Body of pancreas (tissue), 4 donors: Measurements from ENCODE around the gene COA7.

Source experiments
- POLR2A ChIP-seq, 3 donors: fragments of 450-650 bp; IDR thresholded peaks; one replicate each; pipeline ENCODE4 v1.6.1; 2016; ENCODE audit warnings: antibody characterized with exemption in 3 of 3, mild to moderate bottlenecking in 2 of 3
- TF ChIP-seq, protein P1 (sequence below), 7 experiments: fragments of 450-650 bp in 4 of 7; fragments of 200-600 bp in 3 of 7; sonication (generic) in 3 of 7; IDR thresholded peaks; one replicate each; pipeline ENCODE4 v1.5.1; 2016 to 2019; ENCODE audit warnings: antibody characterized with exemption in 7 of 7

DNA sequence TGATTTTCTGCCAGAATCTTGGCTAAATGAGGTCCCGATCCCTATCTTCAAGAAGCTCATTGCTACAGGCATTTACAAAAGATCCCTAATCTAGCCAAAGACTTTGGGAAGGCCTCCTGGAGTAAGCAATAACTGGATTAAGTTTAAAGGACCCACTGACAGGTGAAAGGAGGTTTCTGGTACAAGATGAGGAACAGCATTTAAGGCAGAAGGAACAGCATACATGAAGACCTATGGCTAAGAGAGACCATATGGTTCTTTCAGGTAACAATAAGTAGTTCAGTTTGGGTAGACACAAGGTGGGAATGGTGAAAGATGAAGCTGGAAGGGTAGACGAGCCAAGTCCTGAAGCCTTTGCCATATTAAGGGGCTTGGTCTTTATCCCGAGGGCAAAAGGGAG lies 37.3 kb downstream of the COA7 start:
- TF ChIP-seq POLR2A (IDR thresholded peaks at IDR 0.05), result no peak
- TF ChIP-seq, protein P1, sequence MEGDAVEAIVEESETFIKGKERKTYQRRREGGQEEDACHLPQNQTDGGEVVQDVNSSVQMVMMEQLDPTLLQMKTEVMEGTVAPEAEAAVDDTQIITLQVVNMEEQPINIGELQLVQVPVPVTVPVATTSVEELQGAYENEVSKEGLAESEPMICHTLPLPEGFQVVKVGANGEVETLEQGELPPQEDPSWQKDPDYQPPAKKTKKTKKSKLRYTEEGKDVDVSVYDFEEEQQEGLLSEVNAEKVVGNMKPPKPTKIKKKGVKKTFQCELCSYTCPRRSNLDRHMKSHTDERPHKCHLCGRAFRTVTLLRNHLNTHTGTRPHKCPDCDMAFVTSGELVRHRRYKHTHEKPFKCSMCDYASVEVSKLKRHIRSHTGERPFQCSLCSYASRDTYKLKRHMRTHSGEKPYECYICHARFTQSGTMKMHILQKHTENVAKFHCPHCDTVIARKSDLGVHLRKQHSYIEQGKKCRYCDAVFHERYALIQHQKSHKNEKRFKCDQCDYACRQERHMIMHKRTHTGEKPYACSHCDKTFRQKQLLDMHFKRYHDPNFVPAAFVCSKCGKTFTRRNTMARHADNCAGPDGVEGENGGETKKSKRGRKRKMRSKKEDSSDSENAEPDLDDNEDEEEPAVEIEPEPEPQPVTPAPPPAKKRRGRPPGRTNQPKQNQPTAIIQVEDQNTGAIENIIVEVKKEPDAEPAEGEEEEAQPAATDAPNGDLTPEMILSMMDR (IDR thresholded peaks at IDR 0.05), result no peak
